Measurements from ENCODE around the gene BANF1.
"Not testable (repeated sequence)": the region's sequence is repeated elsewhere in the genome, so short reads cannot be mapped to it uniquely, and the experiment has no call there.

The BANF1 gene

DNA sequence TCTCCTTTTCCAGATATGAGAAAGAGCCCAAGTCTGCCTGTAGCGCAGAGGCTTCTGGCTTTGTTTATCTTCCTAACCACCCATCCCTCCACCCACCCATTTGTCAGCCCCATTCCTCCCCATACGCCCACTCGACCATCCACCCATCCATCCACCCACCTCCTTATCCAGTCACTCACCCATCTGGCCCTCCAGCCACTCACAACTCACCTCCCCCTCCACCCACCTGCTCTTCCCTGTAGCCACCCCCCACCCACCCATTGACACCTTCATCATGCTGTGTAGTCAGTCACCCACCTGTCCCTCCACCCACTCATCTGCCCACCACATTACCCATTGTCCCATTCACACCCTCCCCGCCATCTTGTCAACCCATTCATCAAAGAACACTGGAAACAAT lies 15.0 kb downstream of the BANF1 start:
- no peak overlapping the region for H3K4me3 ChIP-seq (ENCODE audit: low read depth, low read length)
- in situ Hi-C loops (cut with HindIII; ENCODE audit: low sequenced_read_pairs), result no loop called here
- no peak for DNase-seq (ENCODE audit: low read depth, low spot score)
- TF ChIP-seq, protein P1, sequence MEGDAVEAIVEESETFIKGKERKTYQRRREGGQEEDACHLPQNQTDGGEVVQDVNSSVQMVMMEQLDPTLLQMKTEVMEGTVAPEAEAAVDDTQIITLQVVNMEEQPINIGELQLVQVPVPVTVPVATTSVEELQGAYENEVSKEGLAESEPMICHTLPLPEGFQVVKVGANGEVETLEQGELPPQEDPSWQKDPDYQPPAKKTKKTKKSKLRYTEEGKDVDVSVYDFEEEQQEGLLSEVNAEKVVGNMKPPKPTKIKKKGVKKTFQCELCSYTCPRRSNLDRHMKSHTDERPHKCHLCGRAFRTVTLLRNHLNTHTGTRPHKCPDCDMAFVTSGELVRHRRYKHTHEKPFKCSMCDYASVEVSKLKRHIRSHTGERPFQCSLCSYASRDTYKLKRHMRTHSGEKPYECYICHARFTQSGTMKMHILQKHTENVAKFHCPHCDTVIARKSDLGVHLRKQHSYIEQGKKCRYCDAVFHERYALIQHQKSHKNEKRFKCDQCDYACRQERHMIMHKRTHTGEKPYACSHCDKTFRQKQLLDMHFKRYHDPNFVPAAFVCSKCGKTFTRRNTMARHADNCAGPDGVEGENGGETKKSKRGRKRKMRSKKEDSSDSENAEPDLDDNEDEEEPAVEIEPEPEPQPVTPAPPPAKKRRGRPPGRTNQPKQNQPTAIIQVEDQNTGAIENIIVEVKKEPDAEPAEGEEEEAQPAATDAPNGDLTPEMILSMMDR (IDR thresholded peaks at IDR 0.05; ENCODE audit: low read depth, low read length), result no peak

DNA sequence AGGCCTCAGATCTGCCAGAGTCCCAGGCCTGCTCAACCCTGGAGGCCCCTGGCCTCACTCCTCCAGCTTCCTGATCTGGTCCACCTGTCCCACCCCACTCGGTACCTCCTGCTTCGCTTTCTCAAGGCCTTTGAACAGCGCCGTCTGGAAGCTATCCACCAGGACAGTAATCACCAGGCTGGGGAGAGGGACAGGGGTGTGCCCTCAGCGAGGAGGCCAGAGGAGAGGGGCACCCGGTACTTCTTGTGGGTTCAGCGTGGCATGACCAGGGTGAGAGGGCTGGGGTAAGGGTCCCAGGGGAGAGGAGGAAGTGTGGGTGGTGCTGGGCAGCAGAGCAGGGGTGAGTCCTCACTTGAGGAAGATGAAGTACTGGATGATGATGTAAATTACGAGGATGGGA lies 17.9 kb downstream of the BANF1 start:
- in situ Hi-C loops (cut with HindIII; ENCODE audit: low sequenced_read_pairs), result no loop called here
- TF ChIP-seq, protein P1 (IDR thresholded peaks at IDR 0.05; ENCODE audit: low read depth, low read length), result no peak
- DNase-seq (ENCODE audit: low read depth, low spot score), result no peak
- H3K4me3 ChIP-seq (ENCODE audit: low read depth, low read length), result no peak overlapping the region

DNA sequence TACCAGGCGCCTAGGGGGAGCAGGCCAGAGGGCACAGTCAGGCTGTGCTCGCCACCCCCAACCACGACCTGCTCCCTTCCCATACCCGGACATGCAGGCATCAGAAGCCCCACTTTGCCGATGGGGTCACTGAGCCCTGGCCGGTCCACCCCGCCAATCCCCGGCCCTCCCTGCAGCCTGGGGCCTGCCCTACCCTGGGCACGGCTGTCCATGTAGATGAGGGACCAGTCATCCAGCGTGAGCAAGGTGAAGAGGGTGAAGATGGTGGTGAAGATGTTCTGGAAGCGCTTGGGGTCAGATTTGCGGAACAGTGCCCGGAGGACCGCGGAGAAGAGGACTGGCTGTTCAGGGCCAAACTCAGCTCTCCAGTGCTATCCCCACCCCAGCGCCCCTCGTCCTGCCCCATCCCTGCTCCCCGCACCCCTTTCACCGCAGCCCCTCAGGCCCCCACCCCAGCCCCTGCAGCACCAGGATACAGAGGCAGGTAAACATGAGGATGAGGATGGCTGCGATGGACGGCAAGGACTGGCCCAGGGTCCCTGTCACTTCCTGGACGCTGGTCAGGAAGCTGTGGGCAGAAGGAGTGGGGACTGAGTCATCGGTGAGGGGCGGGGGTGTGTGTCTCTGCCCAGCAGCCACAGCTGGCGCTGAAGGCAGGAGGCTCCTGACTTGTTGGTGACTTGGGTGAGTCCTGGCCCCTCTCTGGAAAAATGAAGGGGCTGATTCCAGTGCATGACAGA lies 18.5 kb downstream of the BANF1 start:
- in situ Hi-C loops (cut with HindIII; ENCODE audit: low sequenced_read_pairs), result no loop called here
- DNase-seq (ENCODE audit: low read depth, low spot score), result peak; percentile 70
- no peak overlapping the region for H3K4me3 ChIP-seq (ENCODE audit: low read depth, low read length)
- TF ChIP-seq, protein P1 (IDR thresholded peaks at IDR 0.05; ENCODE audit: low read depth, low read length), result no peak

DNA sequence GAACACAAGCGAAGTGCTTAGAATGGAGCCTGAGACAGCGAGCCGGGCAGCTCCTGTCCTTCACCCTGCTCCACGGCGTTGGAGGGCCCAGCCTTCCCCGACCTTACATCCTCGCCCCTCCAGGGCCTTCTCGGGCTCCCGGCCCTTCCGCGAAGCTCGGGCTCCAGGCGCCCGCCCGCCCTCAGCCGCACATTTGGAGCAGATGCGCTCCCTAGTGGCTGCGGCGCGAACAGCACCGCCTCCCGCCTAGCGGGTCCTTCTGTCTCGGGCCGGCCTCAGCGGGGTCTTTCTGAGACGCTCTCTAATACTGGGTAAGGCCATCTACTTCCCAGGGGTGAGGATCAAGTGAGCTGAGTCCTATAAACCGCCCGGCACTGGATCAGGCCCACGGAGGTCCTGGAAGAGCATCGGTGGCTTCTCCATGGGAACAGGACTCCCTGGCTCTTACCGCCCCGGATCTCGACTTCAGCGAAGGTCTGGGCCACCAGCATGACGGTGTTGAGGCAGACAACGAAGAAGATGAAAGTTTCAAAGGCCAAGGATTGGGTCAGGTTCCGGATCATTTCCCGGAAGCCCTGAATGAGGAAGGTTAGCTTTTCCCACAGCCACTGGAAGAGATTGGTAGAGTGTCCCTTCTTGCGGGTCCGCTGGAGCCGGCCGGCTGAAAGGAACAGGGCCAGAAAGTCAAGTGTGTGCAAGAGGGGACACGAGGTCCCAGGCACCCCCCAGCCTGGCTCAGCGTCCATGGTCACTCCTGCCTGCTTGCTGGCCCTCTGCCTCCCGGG lies 20.3 kb downstream of the BANF1 start:
- TF ChIP-seq, protein P1 (IDR thresholded peaks at IDR 0.05; ENCODE audit: low read depth, low read length), result peak; percentile 96
- in situ Hi-C loops (cut with HindIII; ENCODE audit: low sequenced_read_pairs), result no loop called here
- H3K4me3 ChIP-seq (ENCODE audit: low read depth, low read length), result no peak overlapping the region
- peak; percentile 56 for DNase-seq (ENCODE audit: low read depth, low spot score)

DNA sequence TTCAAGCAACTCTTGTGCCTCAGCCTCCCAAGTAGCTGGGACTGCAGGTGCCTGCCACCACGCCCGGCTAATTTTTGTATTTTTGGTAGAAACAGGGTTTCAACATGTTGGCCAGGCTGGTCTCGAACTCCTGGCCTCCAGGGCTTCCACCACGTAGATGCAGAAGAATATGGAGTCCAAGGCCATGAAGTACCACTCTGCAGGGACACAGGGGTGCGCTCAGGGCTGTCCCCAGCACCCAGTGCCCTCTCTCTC lies 20.8 kb downstream of the BANF1 start:
- in situ Hi-C loops (cut with HindIII; ENCODE audit: low sequenced_read_pairs); H3K4me3 ChIP-seq (ENCODE audit: low read depth, low read length); DNase-seq (ENCODE audit: low read depth, low spot score): not testable (repeated sequence)

DNA sequence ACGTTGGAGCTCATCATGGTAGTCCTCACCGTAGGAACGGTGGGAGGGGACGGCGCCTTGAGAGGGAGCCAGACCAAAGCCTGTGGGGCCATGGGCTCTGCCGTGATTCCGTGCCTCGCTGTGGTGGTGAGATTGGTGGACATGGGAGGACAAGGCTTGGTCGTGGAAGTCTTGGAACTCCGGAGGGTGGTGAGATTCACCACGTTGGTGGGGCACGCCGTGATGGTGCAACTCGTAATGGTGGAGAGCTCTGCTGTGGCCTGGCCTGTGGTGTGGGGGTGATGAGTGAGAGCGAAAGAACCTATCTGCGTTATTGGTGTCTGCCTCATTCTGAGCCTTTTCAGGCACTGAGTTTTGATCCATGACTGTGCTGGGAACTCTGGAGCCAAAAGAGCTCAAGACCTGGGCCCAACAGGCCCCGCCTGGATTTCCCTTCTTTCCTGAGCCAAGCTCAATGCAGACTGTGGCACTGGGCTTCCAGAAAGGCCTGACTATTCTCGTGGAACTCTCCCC lies 23.8 kb downstream of the BANF1 start, which contains the start of gene CATSPER1:
CATSPER1 (minus strand) TSS at position 463 of the 513 bp plus-strand sequence; CDS start at position 363, 100 bp downstream.
- no peak within 1 kb of the TSS for H3K4me3 ChIP-seq (ENCODE audit: low read depth, low read length)
- in situ Hi-C loops (cut with HindIII; ENCODE audit: low sequenced_read_pairs), result no loop called here
- TF ChIP-seq, protein P1 (IDR thresholded peaks at IDR 0.05; ENCODE audit: low read depth, low read length), result no peak
- no peak for DNase-seq (ENCODE audit: low read depth, low spot score)
